GM12892 (cell line): ENCODE measurements around the gene AFG3L2.

Experiments used
- POLR2A ChIP-seq: IDR thresholded peaks from 2 replicates; pipeline ENCODE4 v1.6.1; 2011; ENCODE audit warnings: low read depth, low read length, control low read depth
- POLR2AphosphoS5 ChIP-seq: IDR thresholded peaks from 2 replicates; pipeline ENCODE4 v1.6.1; 2011; ENCODE audit warnings: low read depth, low read length, control low read depth
- TAF1 ChIP-seq: IDR thresholded peaks from 2 replicates; pipeline ENCODE4 v1.6.1; 2011; ENCODE audit warnings: low read depth, mild to moderate bottlenecking, control low read depth, low read length, borderline replicate concordance

- no peak for TF ChIP-seq POLR2AphosphoS5
- no peak for TF ChIP-seq POLR2A
- no peak for TF ChIP-seq TAF1
Observed at GRCh38 chr18:12334863-12335262, 42.2 kb downstream of the AFG3L2 start.
